ENCODE data around the gene CRISPLD2.
"Not testable (repeated sequence)": the region's sequence is repeated elsewhere in the genome, so short reads cannot be mapped to it uniquely, and the experiment has no call there.

Gene CRISPLD2

DNA sequence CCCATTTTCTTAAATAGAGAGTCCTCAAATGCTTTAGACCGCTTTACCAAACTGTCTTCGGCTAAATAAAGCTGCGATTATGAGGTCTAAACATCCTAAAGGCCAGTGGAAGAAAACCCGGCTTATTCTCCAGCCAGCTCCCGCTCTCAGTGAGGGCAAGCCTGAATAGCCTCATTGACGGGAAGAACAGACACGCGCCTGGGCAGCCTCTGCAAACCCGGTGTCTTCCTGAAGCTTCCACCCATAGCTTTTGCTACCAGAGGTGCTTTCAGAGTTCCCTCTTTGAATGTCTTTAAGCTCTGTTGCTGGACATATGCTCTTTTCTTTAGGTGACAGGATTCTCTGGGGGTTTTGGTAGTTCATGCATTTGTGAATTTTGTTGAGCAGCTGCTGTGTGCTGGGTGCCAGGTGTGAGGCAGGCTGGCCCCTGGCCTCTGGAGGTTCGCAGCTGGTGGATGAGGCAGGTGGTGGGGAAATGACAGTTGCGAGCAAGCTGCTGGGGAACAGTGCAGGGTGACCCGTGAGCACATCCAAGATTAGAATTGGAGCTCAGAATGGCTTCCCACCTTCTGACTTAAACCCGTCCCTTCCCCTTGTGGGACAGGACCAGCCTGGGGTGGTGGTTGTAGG lies 44.7 kb downstream of the CRISPLD2 start:
- FAIRE-seq, result no peak

DNA sequence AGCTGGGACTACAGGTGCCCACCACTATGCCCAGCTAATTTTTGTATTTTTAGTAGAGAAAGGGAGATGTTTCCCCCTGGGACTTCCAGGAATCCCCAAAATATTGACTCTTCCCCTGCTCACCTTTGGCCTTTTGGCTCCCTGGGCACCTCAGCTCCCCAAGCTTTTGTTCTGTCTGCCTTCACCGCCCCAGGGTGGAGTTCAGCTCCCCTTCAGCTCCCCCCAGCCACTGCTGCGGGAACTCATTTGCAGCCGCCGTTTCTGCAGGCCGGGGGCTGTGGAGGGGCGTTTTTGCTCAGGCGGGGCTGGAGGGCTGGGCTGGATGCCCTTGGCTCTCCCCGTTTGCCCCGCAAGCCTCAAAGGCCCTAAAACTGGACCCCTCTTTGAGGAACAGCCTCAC lies 47.9 kb downstream of the CRISPLD2 start:
- no peak for FAIRE-seq

DNA sequence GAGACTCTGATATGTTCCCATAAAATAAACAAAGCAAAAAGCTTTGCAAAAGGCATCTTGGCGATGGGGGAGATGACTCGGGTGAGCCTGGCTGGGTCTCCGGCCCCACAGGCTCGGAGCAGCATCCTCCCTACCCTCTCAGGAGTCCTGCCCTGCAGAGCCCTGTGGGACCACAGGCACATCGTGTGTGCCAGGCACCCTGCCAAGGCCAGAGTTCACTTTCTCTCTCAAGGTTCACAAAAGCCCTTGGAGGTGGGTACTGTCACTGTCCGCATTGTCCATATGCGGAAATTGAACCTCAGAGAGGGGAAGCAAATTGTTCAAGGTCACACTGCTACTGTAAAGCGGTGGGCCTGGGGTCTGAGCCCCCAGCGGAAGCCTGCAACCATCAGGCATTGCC lies 48.5 kb downstream of the CRISPLD2 start:
- no peak for FAIRE-seq

DNA sequence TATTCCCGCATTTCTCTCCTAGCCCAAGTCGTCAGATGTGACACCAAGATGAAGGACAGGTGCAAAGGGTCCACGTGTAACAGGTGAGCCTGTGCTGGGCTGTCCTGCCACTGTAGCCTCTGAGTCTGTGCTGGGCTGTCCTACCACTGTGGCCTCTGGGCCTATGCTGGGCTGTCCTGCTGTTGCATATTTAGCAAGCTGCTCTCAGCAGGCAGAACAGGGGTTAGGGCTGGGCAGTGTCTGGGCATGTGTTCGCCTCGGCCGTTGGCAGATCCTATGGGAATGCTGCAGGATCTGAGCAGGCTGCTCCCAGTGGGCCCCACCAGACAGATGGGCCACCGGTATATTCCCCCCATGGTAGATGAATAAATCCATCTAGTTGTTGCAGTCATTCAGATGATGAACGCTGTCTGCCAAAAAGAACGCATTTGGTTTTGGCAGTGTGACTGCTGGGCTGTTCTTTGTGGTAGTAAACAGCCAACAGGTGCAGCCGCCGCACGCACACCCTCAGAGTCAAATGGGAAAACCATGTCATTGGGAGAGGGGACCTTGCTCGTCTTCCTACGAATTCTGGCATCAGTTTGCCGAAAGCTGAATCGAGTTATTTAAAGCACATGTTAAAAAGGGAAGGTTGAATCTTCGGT lies 49.2 kb downstream of the CRISPLD2 start:
- FAIRE-seq, result no peak

DNA sequence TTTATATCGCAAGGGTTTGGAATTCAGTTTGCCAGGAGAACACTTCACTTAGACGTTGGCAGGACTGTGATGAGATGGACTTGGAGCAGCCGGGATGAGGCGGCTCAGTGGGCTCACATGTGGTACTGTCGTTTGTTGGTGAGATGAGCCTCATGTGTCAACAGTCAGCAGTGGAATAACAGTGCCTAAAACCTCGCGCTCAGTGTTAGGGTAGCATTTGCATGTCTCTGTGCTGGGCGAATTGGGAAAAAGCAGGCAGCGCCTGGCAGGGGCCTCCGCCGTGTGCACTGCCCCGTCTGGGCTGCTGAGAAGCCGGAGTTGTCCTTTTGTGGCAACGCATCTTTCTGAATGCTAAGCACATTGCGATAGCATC lies 49.7 kb downstream of the CRISPLD2 start:
- no peak for FAIRE-seq

DNA sequence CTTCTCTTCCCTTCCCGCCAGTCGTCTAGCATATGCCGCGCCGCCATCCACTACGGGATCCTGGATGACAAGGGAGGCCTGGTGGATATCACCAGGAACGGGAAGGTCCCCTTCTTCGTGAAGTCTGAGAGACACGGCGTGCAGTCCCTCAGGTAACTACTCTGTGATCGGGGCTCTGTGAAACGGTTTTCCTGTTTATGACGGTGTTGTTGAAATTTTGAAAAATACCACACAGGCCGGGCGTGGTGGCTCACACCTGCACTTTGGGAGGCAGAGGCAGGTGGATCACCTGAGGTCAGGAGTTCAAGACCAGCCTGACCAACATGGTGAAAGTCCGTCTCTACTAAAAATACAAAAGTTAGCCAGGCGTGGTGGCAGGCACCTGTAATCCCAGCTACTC lies 53.2 kb downstream of the CRISPLD2 start:
- not testable (repeated sequence) for FAIRE-seq

DNA sequence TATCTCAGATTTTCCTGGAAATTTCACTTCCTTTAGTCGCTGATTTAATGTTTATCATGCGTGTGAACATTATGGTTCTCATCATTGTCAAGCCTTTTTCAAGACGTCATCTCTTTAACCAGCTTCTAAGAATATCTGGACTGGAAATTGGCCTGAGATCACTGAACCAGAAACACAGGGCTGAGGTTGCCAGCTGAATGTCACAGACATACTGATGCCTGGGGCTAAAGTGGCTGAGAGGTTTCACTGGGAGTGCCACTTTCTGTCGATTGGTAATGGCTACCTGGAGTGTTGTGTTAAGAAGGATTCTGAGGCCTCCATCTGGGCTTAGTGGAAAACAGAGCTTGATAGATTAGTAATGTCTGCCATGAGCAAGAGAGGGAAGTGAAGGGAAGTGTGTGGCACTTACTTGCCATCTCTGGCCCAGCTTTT lies 54.2 kb downstream of the CRISPLD2 start:
- FAIRE-seq, result no peak

DNA sequence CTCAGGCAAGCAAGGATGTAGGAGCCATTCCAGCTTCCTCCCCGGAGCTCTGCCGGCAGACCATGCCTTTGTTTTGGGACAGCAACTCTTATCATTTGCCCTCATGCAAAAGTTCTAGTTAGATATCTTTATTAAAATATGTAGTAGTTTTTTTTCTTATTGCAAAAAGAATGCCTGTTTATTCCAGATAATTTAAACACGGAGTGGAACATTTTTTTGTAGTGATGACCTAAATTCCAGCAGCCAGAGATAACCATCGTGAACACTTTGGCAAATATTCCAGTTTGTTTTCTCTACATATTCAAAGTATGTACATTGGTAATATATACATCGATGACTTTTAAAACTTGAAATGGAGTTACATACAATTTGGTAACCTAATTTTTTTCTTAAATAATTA lies 54.8 kb downstream of the CRISPLD2 start:
- FAIRE-seq, result no peak

DNA sequence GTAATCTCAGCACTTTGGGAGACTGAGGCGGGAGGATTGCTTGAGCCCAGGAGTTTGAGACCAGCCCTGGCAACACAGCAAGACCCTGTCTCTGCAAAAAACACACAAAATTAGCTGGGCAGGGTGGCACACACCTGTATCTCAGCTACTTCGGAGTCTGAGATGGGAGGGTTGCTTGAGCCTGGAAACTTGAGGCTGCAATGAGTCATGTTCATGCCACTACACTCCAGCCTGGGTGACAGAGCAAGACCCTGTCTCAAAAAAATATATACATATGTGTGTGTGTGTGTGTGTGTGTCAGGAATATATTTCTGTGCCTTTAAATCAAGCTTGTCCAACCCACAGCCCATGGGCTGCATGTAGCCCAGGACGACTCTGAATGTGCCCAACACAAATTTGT lies 55.2 kb downstream of the CRISPLD2 start:
- FAIRE-seq, result no peak

DNA sequence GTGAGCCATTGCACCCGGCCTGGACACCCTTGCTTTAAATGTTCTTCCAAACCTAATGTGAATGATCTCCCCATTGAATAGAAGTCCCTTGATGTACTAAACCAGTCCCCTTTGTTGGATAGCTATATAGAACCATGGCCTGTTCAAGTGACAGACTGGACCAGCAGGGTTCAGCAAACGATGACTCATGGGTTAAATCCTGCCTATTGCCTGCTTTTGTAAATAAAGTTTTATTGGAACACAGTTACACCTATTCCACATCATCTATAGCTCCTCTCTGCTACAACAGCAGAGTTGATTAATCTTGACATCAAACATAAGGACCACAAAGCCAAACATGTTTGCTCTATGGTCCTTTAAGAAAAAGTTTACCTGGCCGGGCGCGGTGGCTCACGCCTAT lies 56.1 kb downstream of the CRISPLD2 start:
- no peak for FAIRE-seq

DNA sequence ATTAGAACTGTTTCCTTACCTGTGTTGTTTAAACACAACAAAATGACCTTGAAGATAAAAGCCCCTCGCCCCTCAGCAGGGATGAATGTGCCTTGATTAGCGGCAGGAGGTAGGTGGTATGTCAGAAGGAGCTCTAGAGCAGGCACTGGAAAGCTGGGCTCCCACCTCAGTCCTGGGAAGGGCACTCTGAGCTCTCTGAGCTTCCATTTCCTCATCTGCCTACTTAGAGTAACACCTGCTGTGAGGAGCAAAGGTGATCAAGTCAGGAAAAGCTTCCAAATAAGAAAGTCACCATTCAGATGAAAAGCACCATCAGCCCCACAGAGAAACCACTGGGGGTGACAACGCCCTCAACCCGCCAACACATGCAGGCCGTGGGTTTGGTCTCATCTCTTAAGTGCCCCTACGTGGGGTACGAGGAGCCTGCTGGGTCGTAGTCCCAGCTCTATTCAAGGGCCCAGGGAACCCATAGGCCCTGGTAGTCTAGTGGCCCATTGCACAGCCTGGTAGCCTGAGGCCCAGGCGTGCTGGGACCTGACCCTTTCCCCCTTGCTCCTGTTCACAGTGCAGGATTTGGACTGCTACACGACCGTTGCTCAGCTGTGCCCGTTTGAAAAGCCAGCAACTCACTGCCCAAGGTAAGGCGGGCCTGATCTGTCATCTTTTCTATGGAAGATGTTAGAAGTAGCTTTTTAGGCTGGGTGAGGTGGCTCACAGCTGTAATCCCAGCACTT lies 57.3 kb downstream of the CRISPLD2 start:
- FAIRE-seq, result no peak

DNA sequence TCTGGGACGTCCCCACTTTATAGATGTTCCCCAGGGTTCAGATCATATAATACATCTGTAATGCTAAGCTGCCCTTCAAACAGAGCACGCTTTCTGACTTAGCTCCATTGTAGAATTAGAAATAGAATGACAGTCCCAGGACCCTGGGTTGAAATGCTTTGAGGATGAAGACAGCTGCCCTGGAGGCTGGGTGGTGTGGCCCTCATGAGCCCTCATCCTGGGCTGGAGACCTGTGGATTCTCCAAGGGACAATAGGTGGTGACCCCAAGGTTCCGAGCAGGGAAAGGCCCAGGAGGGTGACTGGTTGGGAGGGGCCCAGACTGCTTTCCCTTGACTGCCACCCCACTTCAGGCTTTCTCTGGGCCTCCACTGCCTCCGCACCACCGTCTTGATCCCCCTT lies 59.0 kb downstream of the CRISPLD2 start:
- FAIRE-seq, result no peak

DNA sequence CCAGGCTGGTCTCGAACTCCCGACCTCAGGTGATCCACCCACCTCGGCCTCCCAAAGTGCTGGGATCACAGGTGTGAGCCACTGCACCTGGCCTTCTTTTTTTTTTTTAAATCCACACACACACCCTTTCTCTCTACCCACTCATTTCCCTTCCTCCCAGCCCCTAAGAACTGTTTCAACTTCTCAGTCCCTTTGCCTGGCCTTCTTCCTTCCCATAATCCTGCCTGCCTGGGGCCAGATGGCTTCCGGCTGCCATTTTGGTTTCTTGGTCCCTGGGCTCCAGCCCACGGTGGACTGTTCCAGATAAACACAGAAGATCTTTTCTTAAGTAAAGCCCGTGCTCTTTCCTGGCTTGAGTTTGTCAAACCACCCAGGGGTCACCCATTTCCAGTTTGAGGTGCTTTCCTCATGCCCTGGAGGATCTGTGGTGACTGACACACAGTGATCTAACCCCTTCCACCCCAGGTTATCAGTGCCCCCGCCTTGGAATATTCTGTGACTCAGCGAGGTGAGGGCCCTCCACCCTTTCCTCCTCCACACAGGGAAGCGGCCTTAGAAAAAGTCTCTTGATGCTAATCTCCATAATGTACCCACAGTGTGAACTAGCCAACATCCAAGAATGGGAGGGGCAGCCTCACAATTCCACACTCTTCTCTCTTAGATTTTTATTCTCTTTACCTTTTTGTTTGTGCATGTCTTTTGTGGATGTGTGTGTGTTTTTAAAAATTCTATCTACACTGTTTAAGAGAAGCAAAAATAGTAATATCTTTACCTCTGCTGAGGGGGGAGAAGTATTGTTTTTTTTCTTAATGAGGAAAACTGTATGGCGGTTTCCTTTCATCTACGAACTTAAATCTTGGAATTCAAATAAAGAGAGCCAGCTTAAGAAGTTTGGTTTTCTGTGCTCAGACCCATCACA lies 60.0 kb downstream of the CRISPLD2 start:
- no peak for FAIRE-seq

DNA sequence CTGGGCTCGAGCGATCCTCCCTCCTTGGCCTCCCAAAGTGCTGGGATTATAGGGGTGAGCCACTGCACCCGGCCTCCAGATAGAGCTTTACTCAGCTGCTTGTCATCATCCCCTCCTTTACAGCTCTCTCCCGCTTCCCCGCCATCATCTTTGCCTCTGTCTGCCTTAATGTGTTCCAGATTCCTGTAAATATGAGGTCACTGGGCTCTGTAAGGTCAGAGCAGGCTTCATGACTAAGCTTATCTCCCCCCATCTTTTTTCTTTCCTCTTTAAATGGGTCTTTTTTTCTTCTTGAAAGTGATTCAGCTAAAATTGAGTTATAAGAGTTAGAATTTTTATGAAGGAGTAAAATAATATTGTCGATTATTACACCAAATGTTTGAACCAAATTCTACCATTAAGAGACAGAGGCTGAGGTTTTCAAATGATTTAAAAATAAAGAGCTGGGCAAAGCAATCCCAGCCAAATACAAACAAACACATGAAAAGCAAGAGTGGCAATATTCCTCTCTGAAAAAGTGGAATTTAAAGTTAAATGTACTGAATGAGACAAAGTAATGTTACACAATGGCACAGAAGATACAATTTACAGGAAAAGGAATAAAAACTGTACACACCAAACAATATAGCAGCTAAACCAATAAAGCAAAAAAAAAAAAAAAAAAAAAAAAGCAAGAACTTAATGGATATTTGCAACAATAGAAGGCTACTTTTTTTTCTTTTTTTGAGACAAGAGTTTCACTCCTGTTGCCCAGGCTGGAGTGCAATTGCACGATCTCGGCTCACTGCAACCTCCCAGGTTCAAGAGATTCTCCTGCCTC lies 62.1 kb downstream of the CRISPLD2 start:
- FAIRE-seq, result no peak

DNA sequence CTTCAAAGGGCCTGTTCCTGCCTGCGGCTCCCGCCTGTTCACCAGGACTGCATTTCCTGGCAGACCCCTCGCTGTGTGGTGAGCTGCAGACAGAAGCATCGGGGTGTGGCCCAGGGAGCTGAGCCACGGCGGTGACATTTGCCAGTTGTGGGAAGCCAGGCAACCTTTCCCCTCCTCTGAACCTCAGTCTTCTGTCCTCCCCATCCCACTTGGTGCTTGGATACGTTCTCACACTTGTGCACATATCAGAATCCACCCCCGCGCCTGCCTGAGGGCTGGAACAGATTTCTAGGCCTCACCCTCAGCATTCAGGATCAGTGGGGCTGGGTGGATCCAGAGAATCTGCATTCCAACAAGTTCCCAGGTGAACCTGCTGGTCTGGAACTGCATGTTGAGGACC lies 63.5 kb downstream of the CRISPLD2 start:
- no peak for FAIRE-seq

DNA sequence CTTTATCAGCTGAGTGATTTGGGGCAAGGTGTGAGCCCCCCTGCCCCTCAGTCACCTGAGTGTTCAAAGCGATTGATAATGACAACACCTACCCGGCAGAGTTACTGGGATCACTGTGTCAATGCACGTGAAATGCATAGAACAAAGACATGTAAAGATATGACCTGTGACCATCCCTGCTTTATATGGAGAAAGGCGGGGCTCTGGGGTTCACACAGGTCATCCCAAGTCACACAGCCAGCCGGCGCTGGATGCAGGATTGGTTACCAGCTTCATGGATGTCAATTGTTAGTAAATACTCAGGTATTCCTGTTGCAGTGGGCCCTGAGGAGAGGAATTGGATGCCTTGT lies 64.4 kb downstream of the CRISPLD2 start:
- no peak for FAIRE-seq

DNA sequence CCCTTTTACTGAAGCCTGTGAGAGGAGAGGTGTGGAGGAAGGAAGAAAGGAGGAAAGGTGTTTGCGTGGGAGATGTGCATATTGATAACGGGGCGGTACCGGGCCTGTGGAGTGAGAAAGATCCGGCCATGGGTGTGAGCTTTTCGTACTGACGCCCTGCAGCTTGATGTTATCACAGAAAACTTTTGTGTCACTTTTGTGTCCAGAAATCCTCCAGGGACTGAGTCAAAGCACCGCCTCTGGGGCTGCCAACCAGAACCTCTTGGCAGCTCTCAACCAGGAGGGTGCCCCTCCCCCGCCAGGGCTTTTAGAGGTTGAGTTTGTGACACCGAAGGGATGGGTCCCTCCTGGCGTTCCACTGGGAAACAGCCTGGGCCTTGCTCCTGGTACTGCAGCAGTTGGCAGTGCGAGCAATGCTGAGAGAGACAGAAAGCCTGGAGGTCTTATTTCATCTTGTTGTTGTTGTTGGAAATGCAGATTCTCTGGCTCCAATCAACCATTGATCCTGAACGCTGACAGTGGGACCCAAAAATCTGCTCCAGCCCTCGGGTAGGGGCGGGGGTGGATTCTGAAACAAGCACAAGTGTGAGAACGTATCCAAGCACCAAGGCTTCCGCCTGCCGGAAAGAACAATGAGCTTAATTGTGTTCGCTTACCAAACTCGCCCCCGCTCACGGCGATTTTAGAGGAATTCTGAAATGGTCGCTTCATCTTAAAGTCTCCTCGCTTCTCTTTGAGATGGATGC lies 65.0 kb downstream of the CRISPLD2 start:
- no peak for FAIRE-seq

DNA sequence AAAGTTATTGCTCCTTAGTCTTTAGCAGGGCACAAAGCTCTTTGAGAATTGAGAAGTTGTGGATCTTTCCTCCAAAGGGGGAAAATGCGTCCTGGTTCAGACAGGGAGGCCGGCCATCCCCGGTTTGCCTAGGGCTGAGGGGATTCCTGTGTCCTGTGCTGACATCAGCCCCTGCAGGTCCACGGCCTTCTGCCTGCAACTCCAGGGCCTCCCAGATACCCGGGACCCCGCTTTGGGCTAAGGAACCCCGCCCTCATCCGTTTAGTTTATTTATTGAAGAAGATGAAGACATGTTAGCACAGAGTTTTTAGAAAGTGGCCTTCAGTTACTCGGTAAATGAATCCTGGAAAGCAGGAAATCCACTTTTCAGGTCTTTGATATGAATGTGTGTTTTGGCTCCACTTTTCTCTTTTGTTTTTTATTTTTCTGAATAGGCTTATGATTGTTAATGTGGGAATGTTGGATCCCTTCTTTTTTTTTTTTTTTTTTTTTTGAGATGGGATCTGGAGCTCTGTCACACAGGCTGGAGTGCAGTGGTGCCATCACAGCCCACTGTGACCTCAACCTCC lies 65.6 kb downstream of the CRISPLD2 start:
- FAIRE-seq, result no peak

DNA sequence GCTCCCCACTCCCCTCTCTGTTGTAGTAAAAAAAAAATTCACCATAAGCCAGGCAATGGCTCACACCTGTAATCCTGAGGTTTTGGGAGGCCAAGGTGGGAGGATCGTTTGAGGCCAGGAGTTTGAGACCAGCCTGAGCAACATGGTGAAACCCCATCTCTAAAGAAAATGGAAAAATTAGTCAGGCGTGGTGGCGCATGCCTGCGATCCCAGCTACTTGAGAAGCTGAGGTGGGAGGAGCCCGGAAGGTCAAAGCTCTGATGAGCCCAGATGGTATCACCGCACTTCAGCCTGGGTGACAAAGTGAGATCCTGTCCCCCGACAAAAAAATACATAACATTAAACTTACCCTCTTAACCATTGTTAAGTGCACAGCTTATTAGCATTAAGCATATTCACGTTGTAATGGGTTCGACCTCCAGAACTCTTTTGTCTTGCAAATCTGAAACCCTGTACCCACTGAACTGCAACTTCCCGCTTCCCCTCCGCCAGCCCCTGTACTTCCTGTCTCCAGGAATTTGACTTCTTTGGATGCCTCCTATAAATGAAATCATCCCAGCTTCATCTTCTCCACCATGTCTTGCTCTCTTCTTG lies 66.8 kb downstream of the CRISPLD2 start:
- no peak for FAIRE-seq

DNA sequence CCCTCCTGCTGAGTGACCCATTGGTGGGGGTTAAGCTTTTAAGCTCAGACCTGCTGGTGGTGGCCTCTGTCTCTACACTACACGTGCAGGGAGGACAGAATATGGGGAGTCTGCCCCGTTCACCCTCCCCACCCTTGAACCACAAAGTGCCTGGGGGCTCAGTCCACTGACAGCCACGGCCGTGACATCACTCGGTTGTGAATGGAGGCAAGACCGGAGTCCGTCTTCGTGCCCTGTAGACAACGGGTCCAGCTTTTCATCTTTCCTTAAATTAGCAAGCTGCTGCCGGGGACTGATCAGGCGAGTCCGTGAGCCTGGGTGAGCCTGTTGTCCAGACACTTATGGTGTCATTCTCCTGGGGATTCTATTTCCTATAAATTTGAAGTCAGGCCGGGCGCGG lies 67.4 kb downstream of the CRISPLD2 start:
- no peak for FAIRE-seq

DNA sequence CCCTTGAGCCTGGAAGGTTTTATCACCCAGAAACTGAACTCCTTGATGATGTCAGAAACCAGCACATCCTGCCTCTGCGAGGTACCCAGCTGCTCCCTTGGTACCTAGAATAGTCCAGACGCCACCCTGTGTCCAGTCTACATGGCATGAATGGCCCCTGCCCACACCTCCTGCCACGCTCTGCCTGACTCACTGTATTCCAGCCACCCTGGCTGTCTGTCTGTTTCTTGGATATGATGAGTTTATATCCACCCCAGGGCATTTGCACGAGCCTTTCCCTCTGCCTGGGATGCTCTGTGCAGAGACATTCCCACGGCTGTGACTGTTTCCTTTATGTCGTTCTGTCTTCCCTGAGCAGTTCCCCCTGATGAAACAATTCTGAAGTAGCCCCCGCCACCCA lies 68.7 kb downstream of the CRISPLD2 start:
- FAIRE-seq, result no peak
